ENCODE results near the gene SMTN.
"Not testable (repeated sequence)": the region's sequence is repeated elsewhere in the genome, so short reads cannot be mapped to it uniquely, and the experiment has no call there.

DNA sequence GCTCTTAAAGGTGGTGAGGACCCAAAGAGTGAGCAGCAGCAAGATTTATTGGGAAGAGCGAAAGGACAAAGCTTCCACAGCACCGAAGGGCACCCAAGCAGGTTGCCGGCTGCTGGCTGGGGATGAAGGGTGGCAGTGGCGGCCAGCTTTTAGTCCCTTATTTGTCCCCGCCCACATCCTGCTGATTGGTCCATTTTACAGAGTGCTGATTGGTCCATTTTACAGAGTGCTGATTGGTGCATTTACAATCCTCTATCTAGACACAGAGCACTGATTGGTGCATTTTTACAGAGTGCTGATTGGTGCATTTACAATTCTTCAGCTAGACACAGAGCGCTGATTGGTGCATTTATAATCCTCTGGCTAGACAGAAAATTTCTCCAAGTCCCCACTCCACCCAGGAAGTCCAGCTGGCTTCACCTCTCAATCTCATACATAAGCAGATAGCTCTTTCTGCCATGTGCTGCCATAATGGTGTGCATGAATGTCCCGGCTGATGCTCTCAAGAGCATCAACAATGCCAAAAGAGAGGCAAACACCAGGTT lies 31.5 kb downstream of the SMTN start:
- TF ChIP-seq, protein P1, sequence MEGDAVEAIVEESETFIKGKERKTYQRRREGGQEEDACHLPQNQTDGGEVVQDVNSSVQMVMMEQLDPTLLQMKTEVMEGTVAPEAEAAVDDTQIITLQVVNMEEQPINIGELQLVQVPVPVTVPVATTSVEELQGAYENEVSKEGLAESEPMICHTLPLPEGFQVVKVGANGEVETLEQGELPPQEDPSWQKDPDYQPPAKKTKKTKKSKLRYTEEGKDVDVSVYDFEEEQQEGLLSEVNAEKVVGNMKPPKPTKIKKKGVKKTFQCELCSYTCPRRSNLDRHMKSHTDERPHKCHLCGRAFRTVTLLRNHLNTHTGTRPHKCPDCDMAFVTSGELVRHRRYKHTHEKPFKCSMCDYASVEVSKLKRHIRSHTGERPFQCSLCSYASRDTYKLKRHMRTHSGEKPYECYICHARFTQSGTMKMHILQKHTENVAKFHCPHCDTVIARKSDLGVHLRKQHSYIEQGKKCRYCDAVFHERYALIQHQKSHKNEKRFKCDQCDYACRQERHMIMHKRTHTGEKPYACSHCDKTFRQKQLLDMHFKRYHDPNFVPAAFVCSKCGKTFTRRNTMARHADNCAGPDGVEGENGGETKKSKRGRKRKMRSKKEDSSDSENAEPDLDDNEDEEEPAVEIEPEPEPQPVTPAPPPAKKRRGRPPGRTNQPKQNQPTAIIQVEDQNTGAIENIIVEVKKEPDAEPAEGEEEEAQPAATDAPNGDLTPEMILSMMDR (conservative IDR thresholded peaks at IDR 0.05; ENCODE audit: low read depth, low read length), result not testable (repeated sequence)
- TF ChIP-seq EZH2phosphoT487 (IDR thresholded peaks at IDR 0.05; ENCODE audit: borderline replicate concordance, low read length); EZH2 (IDR thresholded peaks at IDR 0.05; ENCODE audit: low read length, unreplicated experiment): not testable (repeated sequence)

Data from PC-3 (cell line).